Measurements from ENCODE around the gene ZNF558.

- no peak for TF ChIP-seq POLR2A (IDR thresholded peaks at IDR 0.05; ENCODE audit: low read depth, low read length)
- TF ChIP-seq POLR2AphosphoS5 (IDR thresholded peaks at IDR 0.05; ENCODE audit: low read depth, low read length) = no peak
Observed at GRCh38 chr19:8849232-8849631, 17.1 kb upstream of the ZNF558 start.
